ENCODE results near the gene PNPLA2. TPM values are rescaled to one million over a fixed set of nuclear protein-coding genes. Genes with fewer than 3 reads are reported as not detected.

Gene PNPLA2
- total RNA-seq, 4 donors from 2014 or later: 39.7 to 79.4 (median 58.9) TPM

- Histone ChIP-seq H3K4me1 (peaks cover 0 to 99% (median 45%) of the 10 kb centered on the region in 3 donors), H3K27me3 (peaks cover 16% of the 10 kb centered on the region), H3K9me3 (no peaks in the 10 kb centered on the region), H3K36me3 (peaks cover 0 to 41% of the 10 kb centered on the region in 2 donors), H3K27ac (peak overlapping the region in 1 of 4 donors; percentile 61), H3K4me3 (peak overlapping the region; percentile 17 to 52)
- TF ChIP-seq EP300 (IDR thresholded peaks at IDR 0.05) (no peak), CTCF (IDR thresholded peaks at IDR 0.05) (no peak), POLR2A (IDR thresholded peaks at IDR 0.05) (no peak), POLR2AphosphoS5 (IDR thresholded peaks at IDR 0.05) (no peak)
- 7% methylated on average over 3 of the region's 71 CpGs; no CpG with 5 or more reads in 1 of the 2 donors for WGBS, 2 donors (ENCODE audit: low coverage in 1 of 2)
- no peak for ATAC-seq
Measured at GRCh38 chr11:849104-849824, 30.6 kb downstream of the PNPLA2 start.

- peaks cover 0 to 49% of the 10 kb centered on the region in 2 donors for H3K36me3 ChIP-seq
- peak overlapping the region in 2 of 4 donors; percentile 5 to 37 for H3K27ac ChIP-seq
- WGBS, 2 donors (ENCODE audit: low coverage in 1 of 2): 8 to 80% methylated on average over 1 to 12 of the region's 97 CpGs
- no peaks in the 10 kb centered on the region for H3K9me3 ChIP-seq
- peak overlapping the region in 1 of 2 donors; percentile 52 for H3K4me3 ChIP-seq
- H3K4me1 ChIP-seq: peaks cover 0 to 95% (median 46%) of the 10 kb centered on the region in 3 donors
- TF ChIP-seq POLR2A (IDR thresholded peaks at IDR 0.05) (no peak), EP300 (IDR thresholded peaks at IDR 0.05) (no peak), CTCF (IDR thresholded peaks at IDR 0.05) (no peak), POLR2AphosphoS5 (IDR thresholded peaks at IDR 0.05) (no peak)
- peaks cover 16% of the 10 kb centered on the region for H3K27me3 ChIP-seq
- no peak for ATAC-seq
Measured at GRCh38 chr11:849951-850774, 31.4 kb downstream of the PNPLA2 start.

- peaks cover 16% of the 10 kb centered on the region for H3K27me3 ChIP-seq
- peak overlapping the region in 1 of 2 donors; percentile 52 for H3K4me3 ChIP-seq
- ATAC-seq: no peak
- H3K9me3 ChIP-seq: no peaks in the 10 kb centered on the region
- peaks cover 0 to 86% (median 37%) of the 10 kb centered on the region in 3 donors for H3K4me1 ChIP-seq
- WGBS, 2 donors (ENCODE audit: low coverage in 1 of 2): 60% methylated on average over 1 of the region's 28 CpGs; no CpG with 5 or more reads in 1 of the 2 donors
- H3K27ac ChIP-seq: peak overlapping the region in 2 of 4 donors; percentile 5 to 37
- TF ChIP-seq CTCF (IDR thresholded peaks at IDR 0.05): no peak
- no peak for TF ChIP-seq POLR2AphosphoS5 (IDR thresholded peaks at IDR 0.05)
- TF ChIP-seq POLR2A (IDR thresholded peaks at IDR 0.05): no peak
- no peak for TF ChIP-seq EP300 (IDR thresholded peaks at IDR 0.05)
- peaks cover 0 to 54% of the 10 kb centered on the region in 2 donors for H3K36me3 ChIP-seq
Measured at GRCh38 chr11:850775-851763, 32.4 kb downstream of the PNPLA2 start.

GRCh38 chr11:852762-853161 lies 34.0 kb downstream of the PNPLA2 start:
- no peak overlapping the region for H3K4me3 ChIP-seq
- ATAC-seq: no peak
- H3K9me3 ChIP-seq: no peaks in the 10 kb centered on the region
- peak overlapping the region in 2 of 4 donors; percentile 27 to 36 for H3K27ac ChIP-seq
- 80% methylated on average over 1 of the region's 15 CpGs; no CpG with 5 or more reads in 1 of the 2 donors for WGBS, 2 donors (ENCODE audit: low coverage in 1 of 2)
- peaks cover 0 to 47% of the 10 kb centered on the region in 2 donors for H3K36me3 ChIP-seq
- H3K27me3 ChIP-seq: peaks cover 15% of the 10 kb centered on the region
- peaks cover 0 to 84% (median 34%) of the 10 kb centered on the region in 3 donors for H3K4me1 ChIP-seq
- no peak for TF ChIP-seq POLR2AphosphoS5 (IDR thresholded peaks at IDR 0.05)
- no peak for TF ChIP-seq EP300 (IDR thresholded peaks at IDR 0.05)

Measured in gastroesophageal sphincter (tissue), 4 donors.